ENCODE results near the gene SLC11A1. TPM values are rescaled to one million over a fixed set of nuclear protein-coding genes. Genes with fewer than 3 reads are reported as not detected.

SLC11A1 gene
- total and polyA plus RNA-seq, 2 donors (not counting 1 experiment from before 2014, with no cell fraction given) = 6.5 to 65.3 TPM

- intact Hi-C loops (cut with micrococcal nuclease) = no loop called here
- Histone ChIP-seq H3K4me1 (ENCODE audit: control insufficient read depth in 2 of 2, insufficient read depth in 2 of 2, low read length in 2 of 2) (no peaks in the 10 kb centered on the region), H3K9ac (ENCODE audit: low read length) (no peak overlapping the region), H4K20me1 (ENCODE audit: control insufficient read depth, insufficient read depth, low read length, poor library complexity, severe bottlenecking) (no peaks in the 10 kb centered on the region), H3K4me3 (ENCODE audit: control extremely low read depth in 1 of 5, extremely low read depth in 1 of 5, insufficient read depth in 1 of 5, low read depth in 2 of 5, low read length in 4 of 5) (no peak overlapping the region), H3K27ac (ENCODE audit: low read length in 2 of 2) (no peak overlapping the region), H2AFZ (ENCODE audit: insufficient read depth, low read depth, low read length, poor library complexity, severe bottlenecking) (no peak overlapping the region), H3K36me3 (replicated peaks in 1 of 2; ENCODE audit: control extremely low read depth in 1 of 2, control insufficient read depth in 1 of 2, extremely low read depth in 1 of 2, insufficient read depth in 2 of 2, low read length in 1 of 2) (no peaks in the 10 kb centered on the region), H3K27me3 (replicated peaks in 1 of 4; ENCODE audit: control extremely low read depth in 1 of 4, control insufficient read depth in 3 of 4, insufficient read depth in 4 of 4, low read length in 3 of 4) (no peaks in the 10 kb centered on the region), H3K79me2 (ENCODE audit: control insufficient read depth, insufficient read depth, low read length) (no peaks in the 10 kb centered on the region), H3K9me3 (ENCODE audit: control extremely low read depth in 1 of 3, control insufficient read depth in 2 of 3, insufficient read depth in 1 of 3, low read length in 2 of 3) (no peaks in the 10 kb centered on the region), H3K4me2 (replicated peaks; ENCODE audit: low read depth, low read length, poor library complexity, severe bottlenecking) (no peak overlapping the region)
- POLR2A ChIA-PET = no interaction called here
- CTCF ChIA-PET = no interaction called here
- ATAC-seq (ENCODE audit: low read depth) (no peak), DNase-seq (no peak)
- no peaks in the 10 kb centered on the region for H3K9me3 Mint-ChIP-seq (ENCODE audit: insufficient read depth)
- no peak for TF ChIP-seq EZH2 (IDR thresholded peaks at IDR 0.05; ENCODE audit: borderline replicate concordance, insufficient read depth, low read depth, low read length, poor library complexity, severe bottlenecking)
- TF ChIP-seq CTCF (IDR thresholded peaks at IDR 0.05) = no peak
- 96% methylated on average over 3 of the region's 3 CpGs for WGBS (ENCODE audit: insufficient coverage)
- H3K4me1 Mint-ChIP-seq = no peaks in the 10 kb centered on the region
- no peak overlapping the region for H3K4me3 Mint-ChIP-seq
- H3K27me3 Mint-ChIP-seq = no peaks in the 10 kb centered on the region
- peak overlapping the region; percentile 15 for H3K27ac Mint-ChIP-seq
These were observed 38.5 kb upstream of the SLC11A1 start for GRCh38 chr2:218343591-218343990.

DNA sequence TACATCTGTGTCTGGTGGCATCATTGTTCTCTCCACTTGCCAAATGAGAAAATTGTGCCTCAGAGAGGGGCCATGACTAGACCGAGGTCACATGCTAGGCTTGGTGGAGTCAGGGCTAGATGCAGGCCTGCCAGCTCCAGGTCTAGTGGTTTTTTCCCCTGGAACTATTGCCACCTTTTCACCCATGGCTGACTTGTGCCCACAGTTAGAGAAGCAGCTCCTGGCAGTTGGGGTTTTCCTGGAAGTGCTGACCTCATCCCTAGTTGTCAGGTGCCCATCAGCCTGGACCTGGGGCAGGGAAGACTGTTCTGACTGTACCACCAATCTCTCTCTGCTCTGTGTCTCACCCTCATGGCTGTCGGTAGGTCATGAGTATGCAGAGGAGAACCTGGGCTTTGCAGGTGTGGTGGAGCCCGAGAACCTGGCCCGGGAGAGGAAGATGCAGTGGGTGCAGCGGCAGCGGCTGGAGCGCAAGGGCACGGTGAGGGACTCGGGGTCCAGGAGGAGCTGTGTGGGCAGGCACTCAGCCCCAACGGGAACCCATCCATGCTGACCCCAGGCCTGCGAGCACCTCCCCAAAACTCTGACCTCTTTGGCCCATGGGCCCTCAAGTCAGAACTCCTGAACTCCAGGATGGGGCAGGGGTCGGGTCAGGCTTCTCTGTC is 37.9 kb upstream of the SLC11A1 start:
- Histone ChIP-seq H3K27ac (ENCODE audit: low read length in 2 of 2) (no peak overlapping the region), H2AFZ (ENCODE audit: insufficient read depth, low read depth, low read length, poor library complexity, severe bottlenecking) (no peak overlapping the region), H3K9me3 (ENCODE audit: control extremely low read depth in 1 of 3, control insufficient read depth in 2 of 3, insufficient read depth in 1 of 3, low read length in 2 of 3) (no peaks in the 10 kb centered on the region), H3K79me2 (ENCODE audit: control insufficient read depth, insufficient read depth, low read length) (no peaks in the 10 kb centered on the region), H3K36me3 (replicated peaks in 1 of 2; ENCODE audit: control extremely low read depth in 1 of 2, control insufficient read depth in 1 of 2, extremely low read depth in 1 of 2, insufficient read depth in 2 of 2, low read length in 1 of 2) (no peaks in the 10 kb centered on the region), H3K9ac (ENCODE audit: low read length) (no peak overlapping the region), H3K4me3 (ENCODE audit: control extremely low read depth in 1 of 5, extremely low read depth in 1 of 5, insufficient read depth in 1 of 5, low read depth in 2 of 5, low read length in 4 of 5) (no peak overlapping the region), H3K4me1 (ENCODE audit: control insufficient read depth in 2 of 2, insufficient read depth in 2 of 2, low read length in 2 of 2) (no peaks in the 10 kb centered on the region), H3K27me3 (replicated peaks in 1 of 4; ENCODE audit: control extremely low read depth in 1 of 4, control insufficient read depth in 3 of 4, insufficient read depth in 4 of 4, low read length in 3 of 4) (no peaks in the 10 kb centered on the region), H3K4me2 (replicated peaks; ENCODE audit: low read depth, low read length, poor library complexity, severe bottlenecking) (no peak overlapping the region), H4K20me1 (ENCODE audit: control insufficient read depth, insufficient read depth, low read length, poor library complexity, severe bottlenecking) (no peaks in the 10 kb centered on the region)
- TF ChIP-seq EZH2 (IDR thresholded peaks at IDR 0.05; ENCODE audit: borderline replicate concordance, insufficient read depth, low read depth, low read length, poor library complexity, severe bottlenecking) = no peak
- no peak for TF ChIP-seq CTCF (IDR thresholded peaks at IDR 0.05)
- Mint-ChIP-seq H3K4me1 (no peaks in the 10 kb centered on the region), H3K27me3 (no peaks in the 10 kb centered on the region), H3K4me3 (no peak overlapping the region), H3K27ac (no peak overlapping the region), H3K9me3 (ENCODE audit: insufficient read depth) (no peaks in the 10 kb centered on the region)
- no peak for ATAC-seq (ENCODE audit: low read depth)
- POLR2A ChIA-PET = no interaction called here
- DNase-seq = no peak
- WGBS (ENCODE audit: insufficient coverage) = 97% methylated on average over 12 of the region's 12 CpGs
- CTCF ChIA-PET = no interaction called here
- intact Hi-C loops (cut with micrococcal nuclease) = no loop called here

Data from B cell (primary cell).